HG02840 (cell line): ENCODE measurements around the gene PTGER1.
A peak's percentile ranks its signal among the peaks of the same experiment; 100 is the strongest.
"Not testable (repeated sequence)": the region's sequence is repeated elsewhere in the genome, so short reads cannot be mapped to it uniquely, and the experiment has no call there.

Experiments
- ATAC-seq: cut with Tn5 transposase; IDR thresholded peaks from one replicate; pipeline ENCODE4 v1.9.1; 2021; ENCODE audit warnings: mild to moderate bottlenecking, moderate library complexity, moderate number of reproducible peaks; ENCODE audit not compliant: unreplicated experiment, low FRiP score

PTGER1 gene, protein sequence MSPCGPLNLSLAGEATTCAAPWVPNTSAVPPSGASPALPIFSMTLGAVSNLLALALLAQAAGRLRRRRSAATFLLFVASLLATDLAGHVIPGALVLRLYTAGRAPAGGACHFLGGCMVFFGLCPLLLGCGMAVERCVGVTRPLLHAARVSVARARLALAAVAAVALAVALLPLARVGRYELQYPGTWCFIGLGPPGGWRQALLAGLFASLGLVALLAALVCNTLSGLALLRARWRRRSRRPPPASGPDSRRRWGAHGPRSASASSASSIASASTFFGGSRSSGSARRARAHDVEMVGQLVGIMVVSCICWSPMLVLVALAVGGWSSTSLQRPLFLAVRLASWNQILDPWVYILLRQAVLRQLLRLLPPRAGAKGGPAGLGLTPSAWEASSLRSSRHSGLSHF

DNA sequence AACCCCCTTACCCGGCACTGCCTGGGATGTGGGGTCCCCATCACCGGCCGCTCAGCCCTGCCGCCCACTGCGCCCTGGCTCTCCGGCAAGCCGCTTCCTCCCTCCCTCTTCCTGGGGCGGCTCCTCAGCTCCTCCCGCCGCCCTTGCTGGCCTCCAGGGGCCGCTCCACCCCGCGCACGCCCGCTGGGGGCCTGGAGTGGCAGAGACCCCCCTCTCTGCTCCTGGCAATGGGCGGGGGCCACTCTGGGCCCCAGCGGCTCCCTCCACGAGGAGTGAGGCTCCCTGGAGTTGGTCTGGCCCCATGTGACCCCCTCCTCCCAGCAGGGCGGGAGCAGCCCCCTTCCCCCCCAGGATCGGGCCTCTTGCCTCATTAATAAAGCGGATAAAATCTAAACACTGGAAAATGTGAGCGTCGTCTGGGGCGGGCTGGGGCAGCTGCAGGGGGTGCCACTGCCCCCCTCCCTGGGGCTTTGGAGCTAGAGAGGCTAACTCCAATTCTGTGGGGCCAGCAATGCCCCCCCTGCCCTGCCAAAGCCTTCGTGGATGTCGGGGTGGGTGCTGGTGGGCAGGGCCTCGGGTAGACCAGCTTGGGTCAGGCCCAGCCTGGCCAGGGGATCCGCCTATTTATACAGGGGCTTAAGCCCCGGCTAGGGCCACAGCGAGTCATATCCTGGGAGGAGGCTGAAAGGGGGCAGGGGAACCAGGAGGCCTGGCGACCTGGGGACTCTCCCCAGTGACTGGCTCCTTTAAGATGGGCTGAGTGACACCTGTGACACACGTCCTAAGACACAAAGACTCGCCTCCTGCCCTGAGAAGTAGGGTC is at the start of gene PTGER1:
Gene PTGER1 (minus strand): TSS at position 104 of the 823 bp plus-strand sequence. CDS start 1,034 bp downstream, outside the sequence.
- ATAC-seq: no peak

- no peak for ATAC-seq
These were observed 45.4 kb upstream of the PTGER1 start for GRCh38 chr19:14520543-14520942.

GRCh38 chr19:14519860-14520407 is 44.8 kb upstream of the PTGER1 start:
- no peak for ATAC-seq

- ATAC-seq: no peak
These were observed 44.2 kb upstream of the PTGER1 start for GRCh38 chr19:14519245-14519859.

DNA sequence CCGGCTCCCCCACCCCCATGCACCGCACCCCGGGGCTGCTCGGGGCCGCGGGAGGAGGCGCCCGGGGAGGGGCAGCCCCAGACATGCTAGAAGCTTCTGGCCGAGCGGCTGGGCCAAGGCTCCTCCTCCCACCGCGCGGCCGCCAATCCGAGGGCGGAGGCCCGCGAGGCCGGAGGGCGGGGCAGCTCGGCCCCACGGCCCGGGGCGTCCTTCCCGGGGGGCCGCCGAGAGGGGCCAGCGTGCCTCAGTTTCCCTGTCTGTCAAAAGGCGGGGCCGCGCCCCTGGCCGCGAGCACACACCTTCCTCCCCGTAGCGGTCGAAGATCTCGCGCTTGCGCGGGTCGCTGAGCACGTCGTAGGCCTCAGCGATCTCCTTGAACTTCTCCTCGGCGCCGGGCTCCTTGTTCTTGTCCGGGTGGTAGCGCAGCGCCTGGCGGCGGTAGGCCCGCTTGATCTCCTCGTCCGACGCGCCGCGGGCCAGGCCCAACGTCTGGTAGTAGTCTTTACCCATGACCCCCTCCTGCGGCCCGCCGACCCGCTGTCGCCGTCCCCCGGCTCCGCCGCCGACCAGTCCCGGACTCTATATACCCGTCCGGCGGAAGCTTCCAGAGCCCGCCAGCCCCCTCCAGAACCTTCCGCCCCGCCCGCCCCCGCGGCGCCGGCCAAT is 42.8 kb upstream of the PTGER1 start, which contains the start of gene DNAJB1:
Gene DNAJB1 (minus strand): TSS at position 558 of the 666 bp plus-strand sequence. CDS start 48 bp downstream, at position 510.
- ATAC-seq: peak; percentile 72

- no peak for ATAC-seq
These were observed 42.3 kb upstream of the PTGER1 start for GRCh38 chr19:14517446-14517839.

DNA sequence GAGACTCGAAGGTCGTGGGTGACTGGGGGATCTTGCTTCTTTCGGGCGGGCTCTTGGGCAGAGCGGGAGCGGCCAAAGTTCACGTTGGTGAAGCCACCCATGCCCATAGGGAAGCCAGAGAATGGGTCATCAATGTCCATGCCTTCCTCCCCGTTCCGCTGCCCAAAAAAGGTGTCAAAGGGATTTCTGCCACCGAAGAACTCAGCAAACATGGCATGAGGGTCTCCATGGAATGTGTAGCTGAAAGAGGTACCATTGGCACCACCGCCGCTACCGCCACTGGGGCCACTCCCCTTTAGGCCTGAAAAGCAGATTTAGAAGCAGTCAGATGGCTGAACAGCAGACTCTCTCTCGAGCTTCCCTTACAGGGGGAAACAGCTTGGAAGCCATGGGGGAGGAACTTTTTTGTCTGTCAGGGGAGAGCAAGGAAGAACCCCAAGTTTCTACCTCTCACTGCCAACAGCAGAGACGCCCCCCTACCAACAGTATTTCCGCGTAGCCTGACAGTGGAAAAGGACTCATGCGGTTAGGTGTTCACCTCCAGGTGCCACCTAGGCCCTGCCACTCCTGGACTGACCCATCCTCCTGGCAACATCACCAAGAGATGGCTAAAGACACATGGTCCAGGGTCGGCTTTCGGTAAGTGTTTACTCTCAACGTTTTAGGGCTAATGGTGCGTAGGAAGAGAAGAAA is 41.7 kb upstream of the PTGER1 start:
- ATAC-seq: no peak

DNA sequence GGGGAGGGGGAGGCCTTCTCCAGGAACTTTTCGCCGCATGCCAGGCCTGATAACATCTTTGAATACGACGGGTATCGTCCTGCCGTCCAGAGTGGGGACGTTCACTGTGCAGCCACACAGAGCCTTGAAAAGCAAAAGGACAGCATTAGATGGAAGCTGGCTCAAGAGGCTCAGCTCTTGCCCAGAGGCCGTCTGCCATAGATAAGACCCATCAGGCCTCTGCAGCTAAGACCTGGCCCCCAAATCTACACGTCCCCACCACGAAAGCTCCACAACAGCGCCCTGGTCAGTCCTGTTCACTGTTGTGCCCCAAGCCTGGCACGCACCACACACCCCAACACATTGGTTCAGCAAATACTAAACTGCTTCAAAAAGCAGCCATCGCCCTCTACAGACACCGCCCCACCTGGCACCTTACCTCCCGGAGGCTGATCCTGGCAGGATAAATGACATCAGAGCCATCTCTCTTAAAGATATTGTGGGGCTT is 40.9 kb upstream of the PTGER1 start:
- no peak for ATAC-seq

GRCh38 chr19:14515501-14516047 is 40.4 kb upstream of the PTGER1 start:
- ATAC-seq: no peak

GRCh38 chr19:14514215-14514863 is 39.2 kb upstream of the PTGER1 start:
- ATAC-seq: no peak

- no peak for ATAC-seq
These were observed 37.3 kb upstream of the PTGER1 start for GRCh38 chr19:14512406-14512961.

DNA sequence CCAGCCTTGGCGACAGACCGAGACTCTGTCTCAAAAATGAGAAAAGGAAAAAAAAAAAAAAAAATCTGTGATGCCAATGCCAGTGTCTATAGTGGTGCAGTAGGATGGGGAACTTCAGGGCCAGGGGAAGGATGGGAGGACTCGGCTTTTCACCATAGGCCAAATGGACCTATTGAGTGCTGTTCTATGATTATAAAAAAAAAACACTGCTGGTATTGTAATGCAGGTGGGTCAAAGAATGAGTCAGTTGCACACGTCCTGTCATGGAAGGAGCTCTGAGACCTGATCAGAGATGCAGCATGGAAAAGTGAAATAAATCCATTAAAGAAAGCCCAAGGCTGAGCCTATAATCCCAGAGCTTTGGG is 36.1 kb upstream of the PTGER1 start:
- no peak for ATAC-seq

- no peak for ATAC-seq
These were observed 35.4 kb upstream of the PTGER1 start for GRCh38 chr19:14510311-14511228.

DNA sequence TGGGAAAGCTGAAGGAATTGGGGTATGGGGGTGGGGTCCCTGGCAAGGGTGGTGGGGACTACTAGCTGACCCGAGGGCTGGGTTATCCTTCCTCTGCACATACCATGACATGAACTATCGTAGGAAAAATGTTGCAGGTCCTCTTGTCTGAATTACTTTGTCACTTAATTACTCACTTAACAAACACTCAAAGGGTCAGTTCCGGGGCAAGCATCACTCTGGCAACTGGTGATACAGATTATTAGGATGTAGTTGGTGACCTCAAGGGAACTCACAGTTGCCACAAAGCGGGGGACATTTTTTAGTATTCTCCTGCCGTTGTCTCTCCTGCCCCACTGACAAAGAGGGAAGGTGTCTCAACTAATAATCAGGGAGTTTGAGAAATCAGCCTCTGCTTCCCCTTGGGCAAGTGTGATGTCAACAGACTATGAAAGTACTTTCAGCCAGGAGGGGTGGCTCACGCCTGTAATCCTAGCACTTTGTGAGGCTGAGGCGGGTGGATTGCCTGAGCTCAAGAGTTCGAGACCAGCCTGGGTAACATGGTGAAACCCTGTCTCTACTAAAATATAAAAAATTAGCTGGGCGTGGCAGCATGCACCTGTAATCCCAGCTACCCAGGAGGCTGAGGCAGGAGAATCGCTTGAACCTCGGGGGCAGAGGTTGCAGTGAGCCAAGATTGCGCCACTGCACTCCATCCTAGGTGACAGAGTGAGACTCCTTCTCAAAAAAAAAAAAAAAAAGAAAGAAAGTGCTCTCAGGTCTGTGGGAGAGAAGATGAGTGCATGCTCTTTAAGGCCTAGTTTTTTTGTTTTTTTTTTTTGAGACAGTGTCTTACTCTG is 32.8 kb upstream of the PTGER1 start:
- no peak for ATAC-seq

GRCh38 chr19:14505488-14506239 is 30.5 kb upstream of the PTGER1 start:
- no peak for ATAC-seq

GRCh38 chr19:14504575-14504974 is 29.4 kb upstream of the PTGER1 start:
- ATAC-seq: not testable (repeated sequence)
